Kidney epithelial cell (primary cell): Measurements from ENCODE around the gene MRLN. TPM values are rescaled to one million over a fixed set of nuclear protein-coding genes. Genes with fewer than 3 reads are reported as not detected.
"Not testable (repeated sequence)": the region's sequence is repeated elsewhere in the genome, so short reads cannot be mapped to it uniquely, and the experiment has no call there.

Experiments
- DNase-seq: peaks from one replicate; pipeline ENCODE4 v3.0.0-alpha.2; 2010; ENCODE audit warnings: low read depth
- H3K27me3 ChIP-seq: 2 replicates; pipeline ENCODE4 v1.6.0; 2011; ENCODE audit warnings: low read length; ENCODE audit not compliant: control insufficient read depth, insufficient read depth
- H3K36me3 ChIP-seq: 2 replicates; pipeline ENCODE4 v1.5.1; 2011; ENCODE audit warnings: low read length; ENCODE audit not compliant: control insufficient read depth, insufficient read depth
- H3K4me3 ChIP-seq: 2 replicates; pipeline ENCODE4 v1.5.1; 2011; ENCODE audit warnings: low read depth, mild to moderate bottlenecking, control low read depth, low read length
- CTCF ChIP-seq: IDR thresholded peaks from 2 replicates; pipeline ENCODE4 v1.5.1; 2011; ENCODE audit warnings: mild to moderate bottlenecking, moderate library complexity, low read length, control low read depth, inconsistent platforms; ENCODE audit not compliant: insufficient read depth, poor library complexity, severe bottlenecking
- total RNA-seq: library from RNA; depleted of rRNA; stranded (reverse); fragments of >200 nt; gene quantifications from 2 replicates; pipeline ENCODE4 v1.2.3, GENCODE V29; 2015

MRLN gene
- total RNA-seq, 1 donor from 2014 or later, result not detected

DNA sequence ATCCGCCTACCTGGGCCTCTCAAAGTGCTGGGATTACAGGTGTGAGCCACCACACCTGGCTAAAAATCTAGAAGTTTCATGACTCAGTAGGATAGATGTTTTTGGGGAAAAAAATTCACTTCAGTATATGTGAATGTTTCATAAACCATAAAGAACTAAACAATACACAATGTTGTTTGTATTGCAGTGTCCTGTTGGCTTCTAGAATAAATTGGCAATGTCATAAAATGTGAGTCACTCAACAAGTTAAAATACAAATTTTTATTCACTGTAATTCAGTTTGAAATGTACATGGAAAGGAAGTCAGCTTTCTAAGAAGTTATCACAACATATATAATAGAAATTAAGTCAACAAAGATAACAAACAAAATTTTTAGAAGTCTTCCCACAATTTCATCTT is 16.5 kb downstream of the MRLN start:
- DNase-seq, result no peak
- Histone ChIP-seq H3K4me3 (no peak overlapping the region), H3K36me3 (no peaks in the 10 kb centered on the region), H3K27me3 (no peaks in the 10 kb centered on the region)
- no peak for TF ChIP-seq CTCF

- Histone ChIP-seq H3K36me3 (no peaks in the 10 kb centered on the region), H3K27me3 (no peaks in the 10 kb centered on the region), H3K4me3 (no peak overlapping the region)
- no peak for TF ChIP-seq CTCF
- no peak for DNase-seq
Measured at GRCh38 chr10:59735296-59735695, 18.0 kb downstream of the MRLN start.

DNA sequence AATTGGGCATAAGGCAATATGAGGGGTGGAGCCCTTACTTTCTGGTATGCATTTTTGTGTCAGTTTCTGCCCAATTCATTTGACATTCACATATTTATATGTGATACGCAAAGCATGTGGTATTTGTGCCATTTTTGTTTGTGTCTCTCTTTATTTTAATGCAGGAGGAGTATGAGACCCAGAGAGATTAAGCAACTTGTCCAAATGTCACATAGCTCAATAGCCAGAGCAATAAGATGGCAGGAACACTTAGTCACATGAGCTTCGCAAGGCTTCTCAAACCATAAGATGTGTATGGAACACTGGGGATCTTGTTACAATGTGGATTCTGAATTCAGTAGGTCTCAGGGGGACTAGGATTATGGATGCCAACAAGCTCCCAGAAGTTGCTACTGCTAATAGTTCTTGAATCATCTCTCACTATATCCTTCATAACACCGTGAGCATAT is 19.2 kb downstream of the MRLN start:
- TF ChIP-seq CTCF, result no peak
- Histone ChIP-seq H3K36me3 (no peaks in the 10 kb centered on the region), H3K4me3 (no peak overlapping the region), H3K27me3 (no peaks in the 10 kb centered on the region)
- DNase-seq, result no peak

GRCh38 chr10:59733321-59734013 is 19.8 kb downstream of the MRLN start:
- not testable (repeated sequence) for H3K36me3 ChIP-seq, H3K27me3 ChIP-seq, H3K4me3 ChIP-seq, DNase-seq

GRCh38 chr10:59732849-59733248 is 20.4 kb downstream of the MRLN start:
- H3K27me3 ChIP-seq, result not testable (repeated sequence)

DNA sequence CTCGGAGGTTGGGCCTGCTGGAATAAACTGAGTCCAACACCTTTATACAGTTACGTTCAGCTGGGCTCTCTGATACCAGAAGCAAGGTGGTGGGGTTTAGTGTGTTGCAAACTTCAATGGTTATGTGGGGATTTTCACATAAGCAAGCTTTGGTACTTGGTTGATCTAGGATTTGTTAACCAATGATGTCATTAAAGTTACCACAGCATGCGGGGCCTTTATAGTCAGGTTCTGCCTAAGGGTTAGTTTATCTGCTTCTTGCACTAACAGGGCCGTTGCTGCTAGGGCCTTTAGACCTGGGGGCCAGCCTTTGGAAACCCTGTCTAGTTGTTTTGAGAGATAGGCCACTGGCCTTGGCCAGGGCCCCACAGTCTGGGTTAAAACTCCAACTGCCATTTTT is 24.1 kb downstream of the MRLN start:
- not testable (repeated sequence) for DNase-seq, H3K36me3 ChIP-seq, H3K27me3 ChIP-seq, H3K4me3 ChIP-seq

More at GRCh38 chr10:59732849-59733248, 20.4 kb downstream of the MRLN start:
- not testable (repeated sequence) for DNase-seq, H3K4me3 ChIP-seq, H3K36me3 ChIP-seq

GRCh38 chr10:59724098-59724938 is 28.9 kb downstream of the MRLN start:
- no peak for DNase-seq
- Histone ChIP-seq H3K4me3 (no peak overlapping the region), H3K36me3 (no peaks in the 10 kb centered on the region), H3K27me3 (no peaks in the 10 kb centered on the region)
- TF ChIP-seq CTCF, result no peak
